NCI-H146 treated with DMSO at 0.1 percent for 48 hours (cell line): Measurements from ENCODE around the gene GLYAT.
A peak's percentile ranks its signal among the peaks of the same experiment; 100 is the strongest.
"Not testable (repeated sequence)": the region's sequence is repeated elsewhere in the genome, so short reads cannot be mapped to it uniquely, and the experiment has no call there.

Experiments
- DNase-seq: peaks from one replicate; lab custom pipeline; 2025; ENCODE audit not compliant: unreplicated experiment; lab: John Stamatoyannopoulos, UW

Gene GLYAT

GRCh38 chr11:58685973-58686722, 45.6 kb downstream of the GLYAT start:
- DNase-seq, result no peak

GRCh38 chr11:58682660-58683059, 49.1 kb downstream of the GLYAT start:
- DNase-seq, result not testable (repeated sequence)

- DNase-seq, result not testable (repeated sequence)
Measured at GRCh38 chr11:58677536-58677935, 54.2 kb downstream of the GLYAT start.

- DNase-seq, result no peak
Measured at GRCh38 chr11:58676563-58677135, 55.1 kb downstream of the GLYAT start.

GRCh38 chr11:58675334-58676155, 56.2 kb downstream of the GLYAT start:
- peak; percentile 29 for DNase-seq

GRCh38 chr11:58674609-58675008, 57.1 kb downstream of the GLYAT start:
- DNase-seq, result no peak

GRCh38 chr11:58671983-58672633, 59.6 kb downstream of the GLYAT start:
- DNase-seq, result no peak

DNA sequence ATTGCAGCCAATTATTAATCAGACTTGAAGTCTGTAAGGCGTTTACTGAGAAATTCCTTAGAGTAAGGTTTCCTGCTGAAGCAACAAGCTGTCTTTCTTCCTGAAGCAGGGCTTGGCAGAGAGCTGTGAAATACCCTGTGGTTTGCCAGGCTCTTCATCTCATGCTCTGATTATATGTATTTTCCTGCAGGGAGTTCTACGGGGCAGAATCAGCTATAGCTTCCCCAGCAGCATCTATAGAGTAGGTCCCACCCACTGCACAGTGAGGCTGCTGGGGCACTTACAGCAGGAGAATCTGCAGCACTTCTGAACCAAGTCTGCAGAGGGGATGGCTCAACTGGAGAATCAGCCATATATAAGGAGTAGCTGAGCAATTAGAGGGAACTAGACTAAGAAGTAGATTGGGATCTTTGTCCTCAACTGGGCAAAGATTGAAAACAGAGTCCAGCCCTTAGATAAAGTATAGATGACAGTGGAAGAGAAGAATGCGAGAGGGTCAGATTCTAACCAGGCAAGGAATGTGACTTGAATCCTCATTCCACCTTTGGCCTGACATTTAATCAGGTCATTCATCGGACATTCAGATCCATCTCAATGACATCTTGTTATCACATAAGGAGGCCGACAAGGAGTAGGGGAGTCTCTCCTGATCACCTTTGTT, 71.7 kb downstream of the GLYAT start:
- no peak for DNase-seq

- DNase-seq, result no peak
Measured at GRCh38 chr11:58659404-58659803, 72.3 kb downstream of the GLYAT start.
